H9 (cell line): ENCODE measurements around the gene ANKDD1A. TPM values are rescaled to one million over a fixed set of nuclear protein-coding genes. Genes with fewer than 3 reads are reported as not detected.

Source experiments
- DNase-seq: peaks from one replicate; pipeline ENCODE4 v3.0.0-alpha.2; 2017
- H2AFZ ChIP-seq: one replicate; pipeline ENCODE4 v1.6.1; 2013; ENCODE audit warnings: mild to moderate bottlenecking, low read length, control low read depth, moderate library complexity
- H2AK5ac ChIP-seq: 2 replicates; pipeline ENCODE4 v1.6.1; 2013; ENCODE audit warnings: low read length, control low read depth, mixed read lengths; ENCODE audit not compliant: insufficient read length
- H2BK120ac ChIP-seq: one replicate; pipeline ENCODE4 v1.6.1; 2013; ENCODE audit warnings: low read depth, mild to moderate bottlenecking, low read length, control low read depth, inconsistent platforms; ENCODE audit not compliant: poor library complexity, severe bottlenecking
- H2BK12ac ChIP-seq: 2 replicates; pipeline ENCODE4 v1.6.1; 2013; ENCODE audit warnings: low read length, control low read depth, mixed read lengths, low read depth; ENCODE audit not compliant: insufficient read length
- H2BK15ac ChIP-seq: 2 replicates; pipeline ENCODE4 v1.6.1; 2013; ENCODE audit warnings: low read depth, low read length, control low read depth
- H2BK20ac ChIP-seq: one replicate; pipeline ENCODE4 v1.6.1; 2013; ENCODE audit warnings: low read depth, mild to moderate bottlenecking, low read length, control low read depth, inconsistent platforms; ENCODE audit not compliant: poor library complexity, severe bottlenecking
- H2BK5ac ChIP-seq: 2 replicates; pipeline ENCODE4 v1.6.1; 2013; ENCODE audit warnings: low read length, control low read depth, mixed read lengths; ENCODE audit not compliant: insufficient read length
- H3K14ac ChIP-seq: 2 replicates; pipeline ENCODE4 v1.6.1; 2013; ENCODE audit warnings: low read length, control low read depth; ENCODE audit not compliant: insufficient read depth
- H3K18ac ChIP-seq: 2 replicates; pipeline ENCODE4 v1.6.1; 2013; ENCODE audit warnings: low read depth, mild to moderate bottlenecking, mixed read lengths, low read length, control low read depth; ENCODE audit not compliant: insufficient read length
- H3K23ac ChIP-seq: 2 replicates; pipeline ENCODE4 v1.6.1; 2013; ENCODE audit warnings: low read length, control low read depth, mixed read lengths, low read depth; ENCODE audit not compliant: insufficient read length
- H3K23me2 ChIP-seq: 2 replicates; pipeline ENCODE4 v1.6.1; 2013; ENCODE audit warnings: low read depth, mild to moderate bottlenecking, mixed read lengths, low read length, control low read depth; ENCODE audit not compliant: insufficient read length, poor library complexity, severe bottlenecking
- H3K27ac ChIP-seq: 2 replicates; pipeline ENCODE4 v1.5.1; 2013; ENCODE audit warnings: low read length, control low read depth, mixed read lengths, low read depth; ENCODE audit not compliant: insufficient read length
- H3K27me3 ChIP-seq: 2 replicates; pipeline ENCODE4 v1.6.1; 2013; ENCODE audit warnings: low read length, control low read depth, inconsistent platforms; ENCODE audit not compliant: insufficient read depth
- H3K4ac ChIP-seq: 2 replicates; pipeline ENCODE4 v1.6.1; 2013; ENCODE audit warnings: low read depth, mild to moderate bottlenecking, control low read depth, inconsistent platforms, low read length, moderate library complexity
- H3K4me1 ChIP-seq: 2 replicates; pipeline ENCODE4 v1.6.1; 2013; ENCODE audit warnings: low read length, control low read depth, inconsistent platforms; ENCODE audit not compliant: insufficient read depth
- H3K4me2 ChIP-seq: 2 replicates; pipeline ENCODE4 v1.6.1; 2013; ENCODE audit warnings: low read length, control low read depth, mixed read lengths; ENCODE audit not compliant: insufficient read length, insufficient read depth
- H3K56ac ChIP-seq: 2 replicates; pipeline ENCODE4 v1.6.1; 2013; ENCODE audit warnings: low read depth, mild to moderate bottlenecking, mixed read lengths, low read length, control low read depth; ENCODE audit not compliant: insufficient read length
- H3K79me1 ChIP-seq: 2 replicates; pipeline ENCODE4 v1.6.1; 2013; ENCODE audit warnings: low read depth, mild to moderate bottlenecking, moderate library complexity, low read length, control low read depth, inconsistent platforms; ENCODE audit not compliant: insufficient read depth, poor library complexity, severe bottlenecking
- H3K79me2 ChIP-seq: 2 replicates; pipeline ENCODE4 v1.6.1; 2013; ENCODE audit warnings: low read length, control low read depth, inconsistent platforms; ENCODE audit not compliant: insufficient read depth
- H3K9ac ChIP-seq: 2 replicates; pipeline ENCODE4 v1.6.1; 2013; ENCODE audit warnings: low read length, control low read depth, mixed read lengths; ENCODE audit not compliant: insufficient read length; ENCODE audit errors: extremely low read depth
- H3K9me3 ChIP-seq: one replicate; pipeline ENCODE4 v1.6.1; 2013; ENCODE audit warnings: low read depth, low read length, inconsistent platforms; ENCODE audit not compliant: control insufficient read depth
- H3T11ph ChIP-seq: one replicate; pipeline ENCODE4 v1.6.1; 2013; ENCODE audit warnings: mild to moderate bottlenecking, low read length, control low read depth, inconsistent platforms
- H4K20me1 ChIP-seq: one replicate; pipeline ENCODE4 v1.6.1; 2013; ENCODE audit not compliant: control insufficient read depth, insufficient read length, insufficient read depth
- H4K5ac ChIP-seq: 2 replicates; pipeline ENCODE4 v1.6.1; 2013; ENCODE audit warnings: low read depth, mild to moderate bottlenecking, mixed read lengths, low read length, control low read depth; ENCODE audit not compliant: insufficient read length
- H4K8ac ChIP-seq: replicated peaks from 2 replicates; pipeline ENCODE4 v1.6.1; 2013; ENCODE audit warnings: low read length, control low read depth, mixed read lengths, low read depth; ENCODE audit not compliant: insufficient read length
- H4K91ac ChIP-seq: 2 replicates; pipeline ENCODE4 v1.6.1; 2013; ENCODE audit warnings: low read depth, mild to moderate bottlenecking, moderate library complexity, mixed read lengths, low read length, control low read depth; ENCODE audit not compliant: insufficient read length
- H3K27ac Mint-ChIP-seq, 3 experiments: 2 replicates in 2 of 3; 3 replicates in 1 of 3; pipeline ENCODE4 v1.8.0; 2020 to 2021; ENCODE audit warnings: mixed read lengths in 3 of 3, mild to moderate bottlenecking in 1 of 3, moderate library complexity in 1 of 3
- H3K27me3 Mint-ChIP-seq: 2 replicates; pipeline ENCODE4 v1.8.0; 2021; ENCODE audit warnings: low read depth, mild to moderate bottlenecking, moderate library complexity, mixed read lengths
- H3K36me3 Mint-ChIP-seq, 3 experiments: 2 replicates in 2 of 3; 3 replicates in 1 of 3; pipeline ENCODE4 v1.8.0; 2020 to 2021; ENCODE audit warnings: low read depth in 3 of 3, mixed read lengths in 3 of 3; ENCODE audit not compliant: insufficient read depth in 1 of 3
- H3K4me1 Mint-ChIP-seq, 2 experiments: 2 replicates each; pipeline ENCODE4 v1.8.0; 2020; ENCODE audit warnings: mixed read lengths in 2 of 2
- H3K4me3 Mint-ChIP-seq, 2 experiments: 2 replicates in 1 of 2; 3 replicates in 1 of 2; pipeline ENCODE4 v1.8.0; 2020 to 2021; ENCODE audit warnings: mild to moderate bottlenecking in 2 of 2, mixed read lengths in 2 of 2, moderate library complexity in 1 of 2
- H3K9me3 Mint-ChIP-seq, 2 experiments: 2 replicates in 1 of 2; 3 replicates in 1 of 2; pipeline ENCODE4 v1.8.0; 2020; ENCODE audit warnings: mild to moderate bottlenecking in 2 of 2, mixed read lengths in 2 of 2, moderate library complexity in 1 of 2
- CTCF ChIP-seq: fragments of 200-600 bp; sonication (generic); conservative IDR thresholded peaks from 3 replicates; pipeline ENCODE4 v1.8.0; 2021; ENCODE audit warnings: antibody characterized with exemption, mild to moderate bottlenecking
- WGBS: extraction: QIAGEN DNeasy Blood & Tissue Kit; methylation state at CpG from one replicate; pipeline ENCODE4 v1.1.7; 2013; ENCODE audit warnings: missing lambda C conversion rate, low lambda C conversion rate, mixed read lengths; ENCODE audit not compliant: insufficient read length; ENCODE audit errors: extremely low coverage; 5-methylcytosine and 5-hydroxymethylcytosine counted together
- total RNA-seq: library from RNA; stranded (reverse); gene quantifications from 2 replicates; pipeline ENCODE4 v1.2.1, GENCODE V29; 2021

The ANKDD1A gene
- total RNA-seq, 1 experiment from 2014 or later = 3.7 TPM

GRCh38 chr15:64870353-64870752 is 41.3 kb upstream of the ANKDD1A start:
- H3K18ac ChIP-seq = no peak overlapping the region
- H4K20me1 ChIP-seq = no peaks in the 10 kb centered on the region
- H3K79me1 ChIP-seq = no peaks in the 10 kb centered on the region
- no peak overlapping the region for H2AK5ac ChIP-seq
- DNase-seq = no peak
- no peak overlapping the region for H2AFZ ChIP-seq
- Mint-ChIP-seq H3K27me3 (no peaks in the 10 kb centered on the region), H3K27ac (no peak overlapping the region; a peak in 1 of 7 replicates), H3K36me3 (peaks cover 0 to 7% (median 2%) of the 10 kb centered on the region in 3 experiments; a peak in 5 of 7 replicates), H3K9me3 (no peaks in the 10 kb centered on the region), H3K4me1 (peaks cover 35 to 46% of the 10 kb centered on the region in 2 experiments), H3K4me3 (no peak overlapping the region)
- H2BK5ac ChIP-seq = no peak overlapping the region
- no peaks in the 10 kb centered on the region for H3K23me2 ChIP-seq
- H3K9me3 ChIP-seq = no peaks in the 10 kb centered on the region
- no CpG with 5 or more reads among the region's 9 CpGs for WGBS
- no peak overlapping the region for H3K9ac ChIP-seq
- H3K79me2 ChIP-seq = no peaks in the 10 kb centered on the region
- no peak overlapping the region for H2BK120ac ChIP-seq
- H3K4ac ChIP-seq = no peak overlapping the region
- no peak overlapping the region for H2BK20ac ChIP-seq
- no peak overlapping the region for H2BK15ac ChIP-seq
- H4K8ac ChIP-seq = no peak overlapping the region
- no peak for TF ChIP-seq CTCF
- no peak overlapping the region for H3K14ac ChIP-seq
- H3K27ac ChIP-seq = no peak overlapping the region
- H4K91ac ChIP-seq = no peak overlapping the region
- no peak overlapping the region for H3K56ac ChIP-seq
- H4K5ac ChIP-seq = no peak overlapping the region
- no peak overlapping the region for H3K23ac ChIP-seq
- H3K4me2 ChIP-seq = no peak overlapping the region
- H2BK12ac ChIP-seq = no peak overlapping the region
- H3K4me1 ChIP-seq = peaks cover 12% of the 10 kb centered on the region
- H3K27me3 ChIP-seq = no peaks in the 10 kb centered on the region
- H3T11ph ChIP-seq = no peak overlapping the region
